K562 (cell line): ENCODE data around the gene IGSF8. TPM values are rescaled to one million over a fixed set of nuclear protein-coding genes. Genes with fewer than 3 reads are reported as not detected.

Experiments used
- ATAC-seq: fragments of 200-7000 bp; cut with Tn5 transposase; 3 replicates; pipeline ENCODE4 v1.9.1; 2020; ENCODE audit warnings: moderate library complexity
- BruUV-seq: library from RNA; stranded (reverse); fragments of 400-500 nt; replicated peaks from 2 replicates; lab custom pipeline; 2021; lab: Mats Ljungman, UMichigan
- CTCF ChIA-PET: fragments of 300-600 bp; formaldehyde crosslinking; extraction: SDS; loops from one replicate; lab custom pipeline; 2021; ENCODE audit warnings: low intra/inter-chr PET ratio; lab: Yijun Ruan, JAX
- POLR2A ChIA-PET: fragments of 300-600, 350-650 bp; sonication (Branson Sonifier 250); formaldehyde crosslinking; extraction: SDS; loops from one replicate; lab custom pipeline; 2021; ENCODE audit warnings: antibody characterized with exemption, inconsistent platforms; lab: Yijun Ruan, JAX
- DNase-seq, 4 experiments: peaks; one replicate each; pipeline versions ENCODE4 v3.0.0 to v3.0.0-alpha.2; 2011 to 2018; ENCODE audit warnings: low spot score in 3 of 4, mixed read lengths in 3 of 4; ENCODE audit errors: extremely low read depth in 1 of 4
- FAIRE-seq: peaks from 2 replicates; lab custom pipeline; 2011; peaks lifted over from hg19 to GRCh38; lab: Jason Lieb, UNC
- H2AFZ ChIP-seq: 2 replicates; pipeline ENCODE4 v1.6.0; 2011; ENCODE audit warnings: low read depth, low read length, control low read depth, inconsistent platforms
- H3K27ac ChIP-seq: fragments of 200-600 bp; 3 replicates; pipeline ENCODE4 v1.8.0; 2011; ENCODE audit warnings: low read depth, mild to moderate bottlenecking, control low read depth, inconsistent platforms, low read length, moderate library complexity, mixed read lengths; ENCODE audit errors: extremely low read depth
- H3K27me3 ChIP-seq, 2 experiments: fragments of 300-600 bp in 1 of 2; 2 replicates in 1 of 2; 3 replicates in 1 of 2; pipeline versions ENCODE4 v1.6.0 to v1.8.0; 2011; ENCODE audit warnings: inconsistent platforms in 2 of 2, low read length in 2 of 2, mild to moderate bottlenecking in 1 of 2, mixed read lengths in 1 of 2, moderate library complexity in 1 of 2; ENCODE audit not compliant: control insufficient read depth in 2 of 2, insufficient read depth in 2 of 2
- H3K36me3 ChIP-seq: fragments of 300-600 bp; 3 replicates; pipeline ENCODE4 v1.8.0; 2011; ENCODE audit warnings: mild to moderate bottlenecking, low read length, inconsistent platforms; ENCODE audit not compliant: control insufficient read depth, insufficient read depth
- H3K4me1 ChIP-seq, 2 experiments: fragments of 200-600 bp in 1 of 2; replicated peaks in 1 of 2; 2 replicates in 1 of 2; 3 replicates in 1 of 2; pipeline versions ENCODE4 v1.5.1 to v1.8.0; 2011; ENCODE audit warnings: inconsistent platforms in 2 of 2, low read length in 2 of 2, mild to moderate bottlenecking in 1 of 2, mixed read lengths in 1 of 2, moderate library complexity in 1 of 2; ENCODE audit not compliant: control insufficient read depth in 2 of 2, insufficient read depth in 2 of 2
- H3K4me2 ChIP-seq: 2 replicates; pipeline ENCODE4 v1.6.1; 2011; ENCODE audit warnings: low read length, control low read depth, inconsistent platforms, mixed read lengths; ENCODE audit not compliant: insufficient read depth
- H3K4me3 ChIP-seq: fragments of 200-600 bp; sonication (generic), shearing (Covaris generic); 2 replicates; pipeline ENCODE4 v1.5.1; 2016; ENCODE audit warnings: control low read depth, inconsistent platforms
- H3K79me2 ChIP-seq: fragments of 200-600 bp; 3 replicates; pipeline ENCODE4 v1.8.0; 2011; ENCODE audit warnings: low read length, inconsistent platforms; ENCODE audit not compliant: control insufficient read depth, insufficient read depth
- H3K9ac ChIP-seq, 2 experiments: 2 replicates each; pipeline versions ENCODE4 v1.6.0 to v1.6.1; 2011; ENCODE audit warnings: low read depth in 2 of 2, low read length in 2 of 2, control low read depth in 1 of 2, inconsistent platforms in 1 of 2, mild to moderate bottlenecking in 1 of 2, mixed read lengths in 1 of 2; ENCODE audit not compliant: insufficient read depth in 1 of 2
- H3K9me1 ChIP-seq: one replicate; pipeline ENCODE4 v1.6.0; 2011; ENCODE audit warnings: inconsistent platforms, mild to moderate bottlenecking, low read length, moderate library complexity; ENCODE audit not compliant: control insufficient read depth, insufficient read depth
- H3K9me3 ChIP-seq: replicated peaks from 2 replicates; pipeline ENCODE4 v1.5.1; 2011; ENCODE audit warnings: low read depth, low read length, inconsistent platforms; ENCODE audit not compliant: control insufficient read depth, insufficient read depth
- H4K20me1 ChIP-seq: replicated peaks from 2 replicates; pipeline ENCODE4 v1.6.1; 2011; ENCODE audit warnings: low read length, inconsistent platforms, mixed read lengths; ENCODE audit not compliant: control insufficient read depth, insufficient read depth
- BMI1 ChIP-seq: fragments of 150-350 bp; IDR thresholded peaks from 2 replicates; pipeline ENCODE4 v1.6.1; 2014; ENCODE audit warnings: low read length
- CHD1 ChIP-seq: fragments of 200-600 bp; sonication (generic); IDR thresholded peaks from one replicate; pipeline ENCODE4 v1.6.1; 2012; ENCODE audit warnings: mild to moderate bottlenecking, moderate library complexity, low read length, inconsistent platforms
- MAFG ChIP-seq: fragments of 450-650 bp; conservative IDR thresholded peaks from 2 replicates; pipeline ENCODE4 v1.6.1; 2016; ENCODE audit warnings: missing genetic modification characterization, missing compliant biosample characterization
- NCOR1 ChIP-seq: fragments of 450-650 bp; IDR thresholded peaks from 2 replicates; pipeline ENCODE4 v1.6.1; 2016; ENCODE audit warnings: mild to moderate bottlenecking, moderate library complexity
- PPARD ChIP-seq: fragments of 250-450 bp; sonication (Bioruptor Pico); IDR thresholded peaks from 2 replicates; pipeline ENCODE4 v1.8.0; 2022; ENCODE audit warnings: inconsistent platforms, mild to moderate bottlenecking, moderate library complexity
- RAD21 ChIP-seq, 2 experiments: fragments of 250-450 bp in 1 of 2; fragments of 450-650 bp in 1 of 2; sonication (Bioruptor Pico) in 1 of 2; formaldehyde crosslinking in 1 of 2; IDR thresholded peaks in 1 of 2; conservative IDR thresholded peaks in 1 of 2; 2 replicates each; pipeline versions ENCODE4 v1.4.0 to v1.8.0; 2020 to 2022; ENCODE audit warnings: mild to moderate bottlenecking in 2 of 2, moderate library complexity in 1 of 2
- TCF3 ChIP-seq: sonication (generic); formaldehyde crosslinking; IDR thresholded peaks from 2 replicates; pipeline ENCODE4 v1.4.0; 2020; ENCODE audit warnings: mild to moderate bottlenecking, missing genetic modification reagents
- ZNF121 ChIP-seq: sonication (generic); formaldehyde crosslinking; conservative IDR thresholded peaks from 2 replicates; pipeline ENCODE4 v1.8.0; 2022; ENCODE audit warnings: missing genetic modification reagents
- ZNF699 ChIP-seq: fragments of 250-450 bp; sonication (Bioruptor Pico); IDR thresholded peaks from 2 replicates; pipeline ENCODE4 v1.8.0; 2021; ENCODE audit warnings: mild to moderate bottlenecking, moderate library complexity; ENCODE audit not compliant: insufficient replicate concordance
- WGBS: fragments of 100-300 bp; shearing (Covaris generic); methylation state at CpG from one replicate; pipeline ENCODE4 v1.1.6; 2016; ENCODE audit warnings: low coverage, mixed read lengths; ENCODE audit not compliant: insufficient coverage; ENCODE audit errors: missing lambda C conversion rate; 5-methylcytosine and 5-hydroxymethylcytosine counted together
- in situ Hi-C: fragments of 300-500 bp; cut with MboI; formaldehyde crosslinking; loops from 4 replicates; pipeline ENCODE4 v1.15.0; 2018; ENCODE audit warnings: inconsistent platforms, mixed read lengths
- intact Hi-C: fragments of 100-400 bp; cut with micrococcal nuclease; formaldehyde crosslinking; loops from 2 replicates; pipeline ENCODE4 v1.14.2; 2022
- polyA plus RNA-seq, 8 experiments: library from polyadenylated mRNA; depleted of rRNA in 4 of 8; stranded (reverse) in 5 of 8; unstranded in 3 of 8; fragments of >200 nt; fragmentation: Nextera tagmentation in 2 of 8; fragmentation: Illumina TruSeq in 1 of 8; extraction: Ambion mirVana in 2 of 8; extraction: Trizol in 1 of 8; gene quantifications; 2 replicates each; pipeline versions ENCODE4 v1.2.1 to v1.2.3, GENCODE V29; 2011 to 2014; ENCODE audit warnings: inconsistent platforms in 1 of 8, missing spikeins in 1 of 8
- total RNA-seq, 7 experiments: library from RNA; depleted of rRNA in 6 of 7; stranded (reverse); fragments of >200 nt in 6 of 7; fragmentation: Illumina TruSeq in 2 of 7; extraction: Trizol in 2 of 7; gene quantifications; 2 replicates each; pipeline versions ENCODE4 v1.2.1 to v1.2.3, GENCODE V29; 2011 to 2021; ENCODE audit warnings: low replicate concordance in 1 of 7
- TF ChIP-seq, protein P1 (sequence below): sonication (generic); formaldehyde crosslinking; IDR thresholded peaks from 2 replicates; pipeline ENCODE4 v1.8.0; 2022; ENCODE audit warnings: mild to moderate bottlenecking, missing genetic modification reagents
- TF ChIP-seq, protein P2 (sequence below): IDR thresholded peaks from 2 replicates; pipeline ENCODE4 v1.6.1; 2016; ENCODE audit warnings: missing genetic modification characterization, missing compliant biosample characterization

The IGSF8 gene
- total and polyA plus RNA-seq, 9 of the 15 experiments (the other 6 are each of a cell fraction or from before 2014, with no cell fraction given) = 0.32 to 11.7 (median 3.2) TPM

DNA sequence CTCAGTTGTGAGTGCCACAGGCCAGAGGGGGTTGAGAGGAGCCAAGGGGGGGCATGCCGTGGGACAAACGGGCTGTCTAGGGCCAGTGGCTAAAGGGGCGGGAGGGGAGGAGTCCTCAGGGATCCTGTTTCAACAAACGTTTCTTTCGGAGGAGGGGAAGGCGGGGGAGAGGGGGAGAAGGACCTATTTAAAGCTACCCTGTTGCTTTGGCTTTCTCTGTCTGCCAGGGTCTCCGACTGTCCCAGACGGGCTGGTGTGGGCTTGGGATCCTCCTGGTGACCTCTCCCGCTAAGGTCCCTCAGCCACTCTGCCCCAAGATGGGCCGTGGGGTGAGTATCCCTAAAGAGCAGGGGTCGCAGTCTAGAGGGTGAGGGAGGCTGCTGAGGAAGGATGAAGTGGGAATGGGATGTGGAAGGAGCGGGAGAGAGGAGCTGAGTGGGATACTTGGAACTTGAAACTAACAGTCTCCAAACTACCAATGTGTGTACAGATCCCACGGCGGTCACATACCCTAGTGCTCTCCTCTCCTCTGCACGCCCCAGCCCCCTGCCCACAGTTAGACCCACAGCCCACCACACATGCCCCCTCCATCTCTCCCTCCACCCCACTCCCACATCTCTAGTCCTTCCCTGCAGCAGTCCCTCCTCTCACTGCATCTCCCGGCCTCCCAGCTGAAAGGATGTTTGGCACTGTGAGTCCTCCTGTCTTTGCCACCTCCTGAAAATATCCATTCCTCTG lies 17.3 kb upstream of the IGSF8 start, which contains the start of gene ATP1A2 (continued):
- TF ChIP-seq TCF3 (CRISPR knock-in tag) = no peak
- TF ChIP-seq, protein P1, sequence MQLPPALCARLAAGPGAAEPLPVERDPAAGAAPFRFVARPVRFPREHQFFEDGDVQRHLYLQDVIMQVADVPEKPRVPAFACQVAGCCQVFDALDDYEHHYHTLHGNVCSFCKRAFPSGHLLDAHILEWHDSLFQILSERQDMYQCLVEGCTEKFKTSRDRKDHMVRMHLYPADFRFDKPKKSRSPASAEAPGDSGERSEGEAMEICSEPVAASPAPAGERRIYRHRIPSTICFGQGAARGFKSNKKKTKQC (CRISPR knock-in tag) = no peak

DNA sequence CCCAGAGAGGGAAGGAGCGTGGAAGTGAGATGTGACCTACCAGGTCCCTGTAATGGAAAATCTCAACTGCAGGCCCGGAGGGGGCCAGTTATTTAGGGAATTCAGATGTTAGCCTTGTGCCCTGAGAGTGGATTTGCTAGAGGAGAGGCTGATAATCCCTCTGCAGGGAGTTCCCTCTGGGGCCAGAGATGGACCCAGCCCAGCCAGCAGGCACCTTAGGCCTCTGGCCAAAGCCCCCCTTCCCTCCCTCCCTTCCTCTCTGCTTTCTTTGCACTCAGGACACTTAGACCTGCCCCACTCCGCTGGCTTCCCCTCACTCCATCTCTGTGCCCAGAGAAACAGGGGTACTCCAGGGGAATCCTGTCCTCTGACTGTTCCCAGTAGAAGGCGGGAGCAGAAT lies 15.7 kb upstream of the IGSF8 start:
- WGBS = 13% methylated on average over 4 of the region's 4 CpGs
- no peak overlapping the region for H3K9ac ChIP-seq
- no peak overlapping the region for H3K27ac ChIP-seq
- FAIRE-seq (no peak), DNase-seq (no peak), ATAC-seq (no peak)
- no peak overlapping the region for H3K4me2 ChIP-seq
- H3K27me3 ChIP-seq = peaks cover 23 to 71% of the 10 kb centered on the region in 2 experiments; a peak in 4 of 5 replicates
- no peak for TF ChIP-seq CHD1
- TF ChIP-seq NCOR1 = no peak
- no peak for TF ChIP-seq PPARD (CRISPR knock-in tag)
- no peak for TF ChIP-seq ZNF699 (CRISPR knock-in tag)
- TF ChIP-seq ZNF121 (CRISPR knock-in tag) = no peak
- TF ChIP-seq, protein P2, sequence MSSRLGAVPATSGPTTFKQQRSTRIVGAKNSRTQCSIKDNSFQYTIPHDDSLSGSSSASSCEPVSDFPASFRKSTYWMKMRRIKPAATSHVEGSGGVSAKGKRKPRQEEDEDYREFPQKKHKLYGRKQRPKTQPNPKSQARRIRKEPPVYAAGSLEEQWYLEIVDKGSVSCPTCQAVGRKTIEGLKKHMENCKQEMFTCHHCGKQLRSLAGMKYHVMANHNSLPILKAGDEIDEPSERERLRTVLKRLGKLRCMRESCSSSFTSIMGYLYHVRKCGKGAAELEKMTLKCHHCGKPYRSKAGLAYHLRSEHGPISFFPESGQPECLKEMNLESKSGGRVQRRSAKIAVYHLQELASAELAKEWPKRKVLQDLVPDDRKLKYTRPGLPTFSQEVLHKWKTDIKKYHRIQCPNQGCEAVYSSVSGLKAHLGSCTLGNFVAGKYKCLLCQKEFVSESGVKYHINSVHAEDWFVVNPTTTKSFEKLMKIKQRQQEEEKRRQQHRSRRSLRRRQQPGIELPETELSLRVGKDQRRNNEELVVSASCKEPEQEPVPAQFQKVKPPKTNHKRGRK = no peak
- no peak for TF ChIP-seq BMI1
- TF ChIP-seq RAD21 (CRISPR knock-in tag; conservative IDR thresholded peaks at IDR 0.05 in 1 of 2, IDR thresholded peaks at IDR 0.05 in 1 of 2) = no peak
- no peak for TF ChIP-seq MAFG (tag)
- POLR2A ChIA-PET = interaction anchor here (0.6 kb wide), 1 partner anchor 213 kb away, joined by 3 read pairs; no protein-coding TSS in a partner anchor
- no peaks in the 10 kb centered on the region for H4K20me1 ChIP-seq
- H3K4me1 ChIP-seq = no peaks in the 10 kb centered on the region; a peak in 1 of 5 replicates
- H3K36me3 ChIP-seq = no peaks in the 10 kb centered on the region
- no peak overlapping the region for H2AFZ ChIP-seq
- in situ Hi-C loops (no loop called here), intact Hi-C loops (no loop called here)
- CTCF ChIA-PET = no interaction called here
- H3K9me1 ChIP-seq = no peaks in the 10 kb centered on the region
- no TSS peak for BruUV-seq
- no peaks in the 10 kb centered on the region for H3K79me2 ChIP-seq
- no peak overlapping the region for H3K4me3 ChIP-seq
- H3K9me3 ChIP-seq = no peaks in the 10 kb centered on the region
